ENCODE results near the gene DPM2.

Gene DPM2

GRCh38 chr9:127917603-127918002 is 20.1 kb downstream of the DPM2 start:
- Histone ChIP-seq H3K27me3 (ENCODE audit: low read depth, low read length) (peaks cover 5% of the 10 kb centered on the region; the same call in 1 of the 2 replicates), H4K20me1 (ENCODE audit: insufficient read depth, low read length) (0 out of 2 replicates have a peak, but pooled peaks cover 3% of the 10 kb centered on the region), H3K27ac (ENCODE audit: low read length) (peak overlapping the region; percentile 87), H3K9me3 (ENCODE audit: insufficient read depth, low read length) (no peaks in the 10 kb centered on the region), H3K79me2 (ENCODE audit: low read length) (peaks cover 56% of the 10 kb centered on the region), H3K4me3 (ENCODE audit: low read length) (peak overlapping the region; percentile 77), H3K9ac (ENCODE audit: low read length) (peak overlapping the region; percentile 80), H2AFZ (ENCODE audit: low read depth, low read length) (no peak overlapping the region), H3K4me1 (ENCODE audit: low read length) (peaks cover 67% of the 10 kb centered on the region), H3K4me2 (ENCODE audit: low read length) (peak overlapping the region; percentile 74), H3K36me3 (replicated peaks; ENCODE audit: low read depth, low read length) (peaks cover 37% of the 10 kb centered on the region)
- TF ChIP-seq CTCF (IDR thresholded peaks at IDR 0.05; ENCODE audit: low read depth, low read length) (no peak), EZH2phosphoT487 (IDR thresholded peaks at IDR 0.05; ENCODE audit: low read depth) (no peak)

GRCh38 chr9:127916720-127917581 is 20.7 kb downstream of the DPM2 start, which contains the start of gene ST6GALNAC4:
Gene ST6GALNAC4 (minus strand): TSS chr9:127917041. CDS start chr9:127916419, 622 bp downstream.
- H3K4me1 ChIP-seq (ENCODE audit: low read length) = peaks cover 71% of the 10 kb centered on the region
- H3K4me2 ChIP-seq (ENCODE audit: low read length) = peak within 1 kb of the TSS; percentile 98
- peak within 1 kb of the TSS; percentile 96 for H3K4me3 ChIP-seq (ENCODE audit: low read length)
- 0 out of 2 replicates have a peak, but pooled peaks cover 6% of the 10 kb centered on the region for H4K20me1 ChIP-seq (ENCODE audit: insufficient read depth, low read length)
- H3K9me3 ChIP-seq (ENCODE audit: insufficient read depth, low read length) = no peaks in the 10 kb centered on the region
- H3K9ac ChIP-seq (ENCODE audit: low read length) = peak within 1 kb of the TSS; percentile 99
- H3K79me2 ChIP-seq (ENCODE audit: low read length) = peaks cover 62% of the 10 kb centered on the region
- H2AFZ ChIP-seq (ENCODE audit: low read depth, low read length) = no peak within 1 kb of the TSS
- peak within 1 kb of the TSS; percentile 99 for H3K27ac ChIP-seq (ENCODE audit: low read length)
- H3K36me3 ChIP-seq (replicated peaks; ENCODE audit: low read depth, low read length) = peaks cover 43% of the 10 kb centered on the region
- no peak for TF ChIP-seq EZH2phosphoT487 (IDR thresholded peaks at IDR 0.05; ENCODE audit: low read depth)
- no peak for TF ChIP-seq CTCF (IDR thresholded peaks at IDR 0.05; ENCODE audit: low read depth, low read length)
- H3K27me3 ChIP-seq (ENCODE audit: low read depth, low read length) = peaks cover 2% of the 10 kb centered on the region; the same call in 1 of the 2 replicates

- peak overlapping the region; percentile 99 for H3K9ac ChIP-seq (ENCODE audit: low read length)
- peak overlapping the region; percentile 99 for H3K27ac ChIP-seq (ENCODE audit: low read length)
- no peak overlapping the region for H2AFZ ChIP-seq (ENCODE audit: low read depth, low read length)
- 0 out of 2 replicates have a peak, but pooled peaks cover 6% of the 10 kb centered on the region for H4K20me1 ChIP-seq (ENCODE audit: insufficient read depth, low read length)
- H3K9me3 ChIP-seq (ENCODE audit: insufficient read depth, low read length) = no peaks in the 10 kb centered on the region
- H3K79me2 ChIP-seq (ENCODE audit: low read length) = peaks cover 65% of the 10 kb centered on the region
- peak overlapping the region; percentile 98 for H3K4me2 ChIP-seq (ENCODE audit: low read length)
- no peaks in the 10 kb centered on the region for H3K27me3 ChIP-seq (ENCODE audit: low read depth, low read length)
- H3K36me3 ChIP-seq (replicated peaks; ENCODE audit: low read depth, low read length) = peaks cover 46% of the 10 kb centered on the region
- peaks cover 71% of the 10 kb centered on the region for H3K4me1 ChIP-seq (ENCODE audit: low read length)
- H3K4me3 ChIP-seq (ENCODE audit: low read length) = peak overlapping the region; percentile 96
- TF ChIP-seq EZH2phosphoT487 (IDR thresholded peaks at IDR 0.05; ENCODE audit: low read depth) (no peak), CTCF (IDR thresholded peaks at IDR 0.05; ENCODE audit: low read depth, low read length) (no peak)
Observed at GRCh38 chr9:127915801-127916719, 21.6 kb downstream of the DPM2 start.

Data from OCI-LY3 (cell line).